Adipocyte (in vitro differentiated cells): ENCODE results near the gene RBP5.
A peak's percentile ranks its signal among the peaks of the same experiment; 100 is the strongest.

ENCODE experiments used
- DNase-seq: peaks from one replicate; pipeline ENCODE4 v3.0.0-alpha.2; 2015; ENCODE audit warnings: low read depth
- H3K27me3 ChIP-seq: replicated peaks from 2 replicates; pipeline ENCODE4 v1.7.0; 2013; ENCODE audit warnings: mild to moderate bottlenecking, low read length, moderate library complexity; ENCODE audit not compliant: control insufficient read depth, insufficient read depth
- H3K36me3 ChIP-seq: 2 replicates; pipeline ENCODE4 v1.7.0; 2013; ENCODE audit warnings: low read length, mild to moderate bottlenecking, moderate library complexity; ENCODE audit not compliant: control insufficient read depth, insufficient read depth, severe bottlenecking
- H3K4me1 ChIP-seq: 2 replicates; pipeline ENCODE4 v1.7.0; 2013; ENCODE audit warnings: mild to moderate bottlenecking, low read length, moderate library complexity; ENCODE audit not compliant: control insufficient read depth, insufficient read depth
- H3K4me3 ChIP-seq: 2 replicates; pipeline ENCODE4 v1.7.0; 2013; ENCODE audit warnings: mild to moderate bottlenecking, low read length, moderate library complexity
- H3K9ac ChIP-seq: 2 replicates; pipeline ENCODE4 v1.7.0; 2013; ENCODE audit warnings: mild to moderate bottlenecking, low read length, moderate library complexity
- H3K9me3 ChIP-seq: 2 replicates; pipeline ENCODE4 v1.7.0; 2013; ENCODE audit warnings: mild to moderate bottlenecking, low read length, moderate library complexity; ENCODE audit not compliant: control insufficient read depth

The RBP5 gene

DNA sequence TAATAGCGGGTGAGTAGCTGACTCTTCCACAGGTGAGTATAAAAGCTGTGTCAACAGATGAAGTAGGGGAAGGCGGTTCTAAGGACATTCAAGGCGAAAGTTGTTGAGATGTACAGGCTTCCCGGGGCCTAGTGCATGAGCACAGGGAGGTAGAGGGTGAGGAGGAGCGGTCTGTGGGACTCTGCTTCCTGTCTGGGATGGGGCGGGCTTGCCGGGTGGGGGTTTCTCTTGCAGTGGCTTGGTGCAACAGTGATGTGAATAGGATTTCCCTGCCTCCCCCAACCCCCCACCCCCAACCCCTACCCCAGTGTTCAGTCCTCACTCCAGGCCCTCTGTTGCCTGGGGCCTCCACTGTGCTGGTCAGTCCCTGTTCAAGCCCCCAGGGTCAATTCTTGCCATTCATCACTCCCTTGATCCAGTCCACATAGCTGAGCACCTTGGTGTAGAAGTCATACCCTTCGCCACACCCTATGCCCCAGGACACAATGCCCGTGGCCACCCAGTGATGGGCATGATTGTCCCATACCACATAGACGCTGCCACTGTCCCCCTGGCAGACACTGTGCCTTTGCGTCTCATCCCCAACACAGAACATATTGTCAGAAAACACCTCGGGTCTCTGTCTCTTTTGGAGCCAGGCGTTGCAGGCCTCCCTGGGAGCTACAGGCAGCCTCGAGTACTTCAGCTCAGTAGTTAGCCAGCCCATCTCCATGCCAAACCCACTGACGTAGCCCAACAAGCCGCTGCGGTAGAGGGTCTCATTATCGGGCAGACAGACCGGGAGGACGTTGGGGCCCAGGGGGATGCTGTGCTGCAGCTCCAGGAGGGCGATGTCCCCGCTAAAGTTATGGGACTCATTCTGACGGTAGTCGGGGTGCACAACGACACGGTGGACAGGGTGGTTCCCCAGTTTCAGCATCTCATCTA is 32.4 kb downstream of the RBP5 start:
- no peak for DNase-seq
- no peaks in the 10 kb centered on the region for H3K27me3 ChIP-seq

DNA sequence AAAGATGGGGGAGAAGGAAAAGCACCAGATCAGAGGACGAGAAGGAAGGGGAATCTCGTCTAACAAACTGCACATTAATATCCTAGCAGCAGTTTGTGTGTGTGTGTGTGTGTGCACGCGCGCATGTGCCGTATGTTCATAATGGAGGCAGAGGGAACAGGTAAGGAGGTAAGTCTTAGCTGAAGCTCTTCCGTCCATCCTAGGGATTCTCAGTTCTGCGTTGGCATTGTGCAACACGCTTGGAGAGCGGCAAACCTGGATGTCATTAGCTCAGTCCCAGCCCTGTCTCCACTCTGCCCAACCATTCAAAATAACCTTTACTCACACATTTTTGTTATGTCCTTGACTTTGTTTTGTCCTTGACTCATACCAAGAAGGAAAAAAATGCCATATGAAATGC is 34.8 kb downstream of the RBP5 start:
- DNase-seq: peak; percentile 79
- Histone ChIP-seq H3K4me1 (peaks cover 60% of the 10 kb centered on the region), H3K36me3 (peaks cover 28% of the 10 kb centered on the region), H3K9me3 (no peaks in the 10 kb centered on the region), H3K27me3 (no peaks in the 10 kb centered on the region), H3K4me3 (no peak overlapping the region), H3K9ac (peak overlapping the region; percentile 92)

More for the DNA sequence above, 32.4 kb downstream of the RBP5 start:
- Histone ChIP-seq H3K9ac (no peak overlapping the region), H3K4me1 (peaks cover 41% of the 10 kb centered on the region), H3K36me3 (peaks cover 31% of the 10 kb centered on the region), H3K9me3 (no peaks in the 10 kb centered on the region), H3K4me3 (no peak overlapping the region)

DNA sequence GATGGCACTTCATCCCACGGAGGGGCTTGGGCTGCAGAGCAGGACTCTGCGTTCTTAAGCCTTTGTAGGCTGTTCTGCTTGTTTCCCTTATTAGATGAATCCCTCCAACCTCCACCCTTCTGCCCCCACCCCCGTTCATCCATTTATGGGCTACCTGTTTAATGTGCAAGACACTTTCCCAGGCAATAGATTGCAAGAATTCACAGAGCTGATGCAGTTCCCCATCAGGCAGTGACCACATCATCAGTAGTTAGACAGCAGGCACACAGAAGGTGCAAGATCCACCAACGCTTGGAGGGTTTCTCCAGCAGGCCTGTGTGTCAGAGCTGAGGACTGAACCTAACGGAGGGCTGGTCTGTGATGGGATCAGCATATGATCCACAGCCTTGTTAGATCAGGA is 35.2 kb downstream of the RBP5 start:
- H3K36me3 ChIP-seq: peaks cover 30% of the 10 kb centered on the region
- peaks cover 61% of the 10 kb centered on the region for H3K4me1 ChIP-seq
- no peak overlapping the region for H3K4me3 ChIP-seq
- no peak for DNase-seq
- H3K27me3 ChIP-seq: no peaks in the 10 kb centered on the region
- H3K9me3 ChIP-seq: no peaks in the 10 kb centered on the region
- peak overlapping the region; percentile 92 for H3K9ac ChIP-seq

DNA sequence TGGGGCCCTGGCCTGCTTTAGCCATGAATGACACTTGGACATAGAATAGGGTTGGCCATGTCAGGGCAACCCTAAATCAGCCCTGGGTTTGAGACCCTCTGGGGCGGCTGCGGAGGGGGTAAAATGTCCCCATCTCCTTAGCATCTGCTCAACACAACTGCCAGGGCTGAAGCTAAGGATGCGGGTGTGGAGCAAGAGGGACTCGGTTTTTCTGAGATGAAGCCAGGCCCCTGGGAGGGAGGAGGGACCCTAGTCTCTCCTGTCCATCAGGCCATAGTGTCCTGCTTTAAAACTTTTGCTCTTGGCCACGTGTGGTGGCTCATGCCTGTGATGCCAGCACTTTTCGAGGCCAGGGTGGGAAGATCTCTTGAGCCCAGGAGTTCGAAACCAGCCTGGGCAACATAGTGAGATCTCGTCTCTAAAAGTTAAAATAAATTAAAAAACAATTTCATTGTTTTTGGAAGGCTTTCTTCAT is 35.7 kb downstream of the RBP5 start:
- Histone ChIP-seq H3K9ac (peak overlapping the region; percentile 92), H3K36me3 (peaks cover 30% of the 10 kb centered on the region), H3K4me1 (peaks cover 61% of the 10 kb centered on the region), H3K9me3 (no peaks in the 10 kb centered on the region), H3K4me3 (no peak overlapping the region), H3K27me3 (no peaks in the 10 kb centered on the region)
- DNase-seq: no peak

DNA sequence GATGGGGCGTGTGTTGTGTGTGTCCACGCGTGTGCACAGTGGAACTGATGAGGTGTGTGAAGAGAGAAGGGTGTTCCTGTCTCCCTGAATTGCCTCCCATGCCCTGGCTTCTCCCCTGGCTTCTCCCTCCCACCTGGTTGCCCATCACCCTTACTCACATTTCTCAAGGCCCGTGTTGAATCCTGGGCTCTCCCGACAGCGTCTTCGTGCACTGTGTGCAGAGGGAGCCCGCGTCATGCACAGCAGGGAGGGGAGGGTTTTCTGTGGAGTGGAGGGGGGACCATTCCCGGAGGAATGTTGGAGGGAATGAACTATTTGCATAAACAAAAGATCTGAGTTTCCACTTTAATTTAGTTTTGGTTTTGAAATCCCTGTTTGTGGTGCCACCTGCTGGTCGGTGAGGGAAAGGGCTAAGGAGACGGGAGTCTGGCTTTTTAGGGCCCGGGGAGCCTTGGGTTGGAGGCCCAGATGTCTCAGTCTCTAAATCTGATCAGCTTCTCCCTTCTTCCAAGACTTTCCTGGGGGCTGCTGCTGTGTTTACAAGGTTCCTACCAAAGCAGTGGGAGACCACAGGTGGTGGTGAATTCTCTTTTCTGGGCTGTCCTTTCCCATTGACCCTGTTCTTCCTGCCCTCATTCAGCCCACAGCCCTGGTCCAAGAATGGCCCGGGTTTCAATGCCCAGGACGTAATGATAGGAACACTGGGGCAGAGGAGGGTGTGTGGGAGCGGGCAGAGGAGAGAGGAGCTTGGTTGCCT is 36.3 kb downstream of the RBP5 start, which contains the start of gene C1R:
Gene C1R (minus strand): TSS at position 217 of the 757 bp plus-strand sequence. CDS start 57 bp downstream, at position 160.
- Histone ChIP-seq H3K4me1 (peaks cover 61% of the 10 kb centered on the region), H3K9me3 (no peaks in the 10 kb centered on the region), H3K36me3 (peaks cover 33% of the 10 kb centered on the region), H3K9ac (peak within 1 kb of the TSS; percentile 92), H3K27me3 (no peaks in the 10 kb centered on the region), H3K4me3 (peak within 1 kb of the TSS; percentile 84)
- peak; percentile 93 for DNase-seq

DNA sequence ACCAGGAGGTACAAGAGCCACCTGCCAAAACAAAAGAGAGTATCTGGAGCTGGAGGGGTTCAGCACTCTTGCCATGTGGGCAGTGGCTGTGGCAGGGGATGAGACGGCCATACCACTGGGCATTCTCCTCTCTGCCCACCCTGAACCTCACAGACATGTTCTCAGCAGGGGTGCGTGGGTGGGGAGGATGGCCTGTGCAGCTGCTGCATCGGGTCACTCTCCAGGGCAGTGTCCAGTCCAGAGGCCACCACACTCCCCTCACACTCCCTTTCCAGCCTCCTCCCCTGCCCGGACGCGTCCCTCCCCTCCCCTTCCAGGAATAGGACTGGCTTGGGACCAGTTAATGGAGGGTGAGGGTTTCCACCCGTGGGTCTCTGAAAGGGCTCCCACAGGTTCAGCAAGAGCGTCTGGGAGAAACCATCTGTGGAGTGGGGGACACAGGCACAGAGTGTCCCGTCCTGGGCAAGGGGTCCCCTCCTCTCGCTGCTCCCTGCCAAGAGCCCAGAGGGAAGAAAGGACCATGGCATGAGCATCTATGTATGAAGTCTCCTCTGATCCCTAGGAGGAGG is 36.9 kb downstream of the RBP5 start:
- peaks cover 61% of the 10 kb centered on the region for H3K4me1 ChIP-seq
- H3K9ac ChIP-seq: peak overlapping the region; percentile 92
- H3K9me3 ChIP-seq: no peaks in the 10 kb centered on the region
- H3K36me3 ChIP-seq: peaks cover 35% of the 10 kb centered on the region
- H3K4me3 ChIP-seq: peak overlapping the region; percentile 84
- no peaks in the 10 kb centered on the region for H3K27me3 ChIP-seq
- DNase-seq: no peak

DNA sequence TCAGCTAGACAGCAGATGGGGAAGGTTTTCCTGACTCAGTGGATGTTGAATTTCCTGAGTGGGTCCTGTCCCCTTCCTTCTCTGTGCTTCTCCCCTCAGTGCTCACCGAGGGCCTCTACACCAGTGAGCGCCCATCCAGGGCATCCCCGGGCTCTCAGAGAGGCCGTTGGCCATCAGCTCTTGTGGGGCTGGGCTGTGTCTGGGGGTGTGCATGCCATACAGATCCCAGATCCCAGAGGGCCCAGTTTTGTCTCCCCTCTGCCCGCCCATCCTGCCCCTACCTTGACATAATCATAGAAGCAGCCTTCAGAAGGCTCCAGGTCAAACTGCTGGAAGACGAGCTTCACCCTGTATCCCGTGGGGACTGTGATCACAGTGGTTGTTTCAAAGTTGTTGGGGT is 37.5 kb downstream of the RBP5 start:
- Histone ChIP-seq H3K9me3 (no peaks in the 10 kb centered on the region), H3K4me3 (peak overlapping the region; percentile 84)

DNA sequence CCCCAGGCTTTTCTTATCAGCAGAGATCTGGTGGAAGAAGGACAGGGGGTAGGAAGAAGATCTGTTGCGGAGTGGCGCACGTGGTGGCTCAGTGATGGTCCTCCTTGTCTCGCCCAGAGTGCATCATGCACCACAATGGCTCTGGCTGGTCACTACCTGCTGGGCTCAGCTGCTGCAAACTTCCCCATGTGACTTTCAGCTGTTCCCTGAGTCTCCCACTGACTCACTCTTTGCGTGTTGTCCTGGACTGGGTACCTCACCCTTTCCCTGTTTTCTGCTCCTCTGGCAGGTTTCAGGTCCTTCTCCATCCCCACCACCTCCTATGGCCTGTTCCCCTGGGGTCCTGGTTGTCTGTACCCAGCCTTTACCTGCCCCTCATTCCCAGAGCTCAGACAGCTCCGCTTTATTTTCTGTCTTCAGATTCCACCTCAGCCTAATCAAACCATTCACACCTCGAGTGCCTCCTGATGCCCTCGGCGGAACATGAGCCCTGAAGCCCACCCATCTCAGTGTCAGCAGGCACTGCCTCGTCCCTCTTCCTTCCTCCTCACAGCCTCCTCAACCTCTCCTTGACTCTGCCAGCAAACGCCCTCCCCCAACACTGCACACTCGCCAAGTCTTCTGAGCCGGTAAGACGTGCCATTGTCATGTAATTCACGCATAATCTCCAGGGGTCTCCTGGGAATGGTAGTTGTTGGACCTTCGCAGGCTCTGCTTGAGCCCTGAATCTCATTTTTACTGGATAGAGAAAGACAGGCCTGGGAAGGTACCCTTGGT is 38.3 kb downstream of the RBP5 start:
- H3K4me1 ChIP-seq: peaks cover 56% of the 10 kb centered on the region
- peaks cover 45% of the 10 kb centered on the region for H3K36me3 ChIP-seq
- H3K9ac ChIP-seq: peak overlapping the region; percentile 92
- DNase-seq: no peak
- H3K4me3 ChIP-seq: peak overlapping the region; percentile 84
- no peaks in the 10 kb centered on the region for H3K9me3 ChIP-seq
- H3K27me3 ChIP-seq: no peaks in the 10 kb centered on the region

More for the DNA sequence above, 37.5 kb downstream of the RBP5 start:
- H3K27me3 ChIP-seq: no peaks in the 10 kb centered on the region
- peaks cover 37% of the 10 kb centered on the region for H3K36me3 ChIP-seq
- DNase-seq: no peak
- peaks cover 61% of the 10 kb centered on the region for H3K4me1 ChIP-seq
- H3K9ac ChIP-seq: peak overlapping the region; percentile 92

DNA sequence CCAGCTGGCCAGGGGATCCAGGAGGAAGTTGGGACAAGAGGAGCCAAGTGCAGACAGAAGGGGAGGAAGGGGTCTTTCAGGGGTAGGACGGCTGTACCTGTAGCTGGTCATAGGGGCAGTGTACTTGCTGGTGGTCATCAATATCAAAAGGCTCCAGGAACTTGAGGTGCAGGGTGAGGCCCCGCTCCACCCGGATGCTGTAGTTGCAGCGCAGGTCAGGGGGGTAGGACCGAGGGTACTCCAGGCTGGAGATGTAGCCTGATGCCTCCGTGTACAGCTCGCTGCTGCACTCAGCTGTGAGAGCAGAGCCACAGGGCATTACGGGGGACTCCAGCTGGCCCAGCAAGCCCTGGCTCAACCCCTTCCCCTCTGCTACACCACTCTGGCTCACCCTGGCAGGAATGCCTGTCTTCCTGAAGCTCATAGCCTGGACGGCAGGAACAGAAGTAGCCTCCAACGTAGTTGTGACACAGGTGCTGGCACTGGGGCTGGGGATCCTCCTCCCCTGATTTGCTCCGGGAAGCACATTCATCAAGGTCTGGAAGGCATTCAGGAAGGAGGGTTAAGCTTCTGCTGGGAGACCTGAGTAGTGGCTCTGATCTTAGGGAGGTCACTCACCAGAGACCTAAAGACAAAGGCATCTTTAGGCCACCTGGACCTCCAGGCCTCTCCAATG is 39.4 kb downstream of the RBP5 start:
- Histone ChIP-seq H3K4me1 (peaks cover 48% of the 10 kb centered on the region), H3K36me3 (peaks cover 55% of the 10 kb centered on the region), H3K9ac (peak overlapping the region; percentile 22), H3K27me3 (no peaks in the 10 kb centered on the region), H3K9me3 (no peaks in the 10 kb centered on the region), H3K4me3 (peak overlapping the region; percentile 84)
- DNase-seq: no peak

DNA sequence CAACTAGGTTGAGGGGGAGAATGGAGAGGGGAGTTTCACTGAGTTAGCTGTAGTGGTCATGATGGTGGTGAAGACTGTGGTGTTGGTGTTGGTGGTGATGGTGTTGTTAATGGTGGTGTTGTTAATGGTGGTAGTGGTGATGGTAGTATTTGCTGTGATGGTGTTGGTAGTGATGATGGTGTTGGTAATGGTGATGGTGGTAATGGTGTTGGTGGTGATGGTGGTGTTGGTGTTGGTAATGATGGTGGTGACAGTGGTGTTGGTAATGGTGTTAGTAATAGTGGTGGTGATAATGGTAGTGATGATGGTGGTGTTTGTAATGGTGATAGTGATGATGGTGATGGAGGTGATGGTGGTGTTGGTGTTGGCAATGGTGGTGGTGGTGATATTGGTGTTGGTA is 45.6 kb downstream of the RBP5 start:
- Histone ChIP-seq H3K4me3 (no peak overlapping the region), H3K36me3 (peaks cover 71% of the 10 kb centered on the region), H3K9me3 (no peaks in the 10 kb centered on the region), H3K9ac (no peak overlapping the region), H3K27me3 (no peaks in the 10 kb centered on the region), H3K4me1 (peaks cover 20% of the 10 kb centered on the region)
- no peak for DNase-seq
